ENCODE data around the gene GMPR. TPM values are rescaled to one million over a fixed set of nuclear protein-coding genes. Genes with fewer than 3 reads are reported as not detected.

GMPR gene
- total RNA-seq, 3 donors from 2014 or later: 2.0 to 9.2 (median 3.9) TPM

- no peak for DNase-seq
- intact Hi-C loops (cut with DNase I, micrococcal nuclease): no loop called here
Observed at GRCh38 chr6:16272201-16272600, 33.8 kb downstream of the GMPR start.

GRCh38 chr6:16273256-16273655 lies 34.9 kb downstream of the GMPR start:
- Histone ChIP-seq H3K9me3 (no peaks in the 10 kb centered on the region), H3K4me3 (no peak overlapping the region), H3K36me3 (ENCODE audit: low read depth) (no peaks in the 10 kb centered on the region), H3K4me1 (ENCODE audit: low read depth) (no peaks in the 10 kb centered on the region)
- DNase-seq (no peak), ATAC-seq (no peak)
- intact Hi-C loops (cut with DNase I, micrococcal nuclease): no loop called here
- TF ChIP-seq CTCF (IDR thresholded peaks at IDR 0.05): no peak

More at GRCh38 chr6:16272201-16272600, 33.8 kb downstream of the GMPR start:
- Histone ChIP-seq H3K4me1 (ENCODE audit: low read depth) (no peaks in the 10 kb centered on the region), H3K9me3 (no peaks in the 10 kb centered on the region), H3K36me3 (ENCODE audit: low read depth) (no peaks in the 10 kb centered on the region), H3K4me3 (no peak overlapping the region)
- no peak for TF ChIP-seq CTCF (IDR thresholded peaks at IDR 0.05)
- no peak for ATAC-seq

GRCh38 chr6:16274483-16274882 lies 36.1 kb downstream of the GMPR start:
- Histone ChIP-seq H3K36me3 (ENCODE audit: low read depth) (no peaks in the 10 kb centered on the region), H3K4me1 (ENCODE audit: low read depth) (no peaks in the 10 kb centered on the region), H3K9me3 (no peaks in the 10 kb centered on the region), H3K4me3 (no peak overlapping the region)
- no peak for ATAC-seq
- TF ChIP-seq CTCF (IDR thresholded peaks at IDR 0.05): no peak
- no peak for DNase-seq
- intact Hi-C loops (cut with DNase I, micrococcal nuclease): no loop called here

GRCh38 chr6:16274885-16275589 lies 36.6 kb downstream of the GMPR start:
- ATAC-seq: no peak
- Histone ChIP-seq H3K36me3 (ENCODE audit: low read depth) (no peaks in the 10 kb centered on the region), H3K9me3 (no peaks in the 10 kb centered on the region), H3K4me3 (no peak overlapping the region), H3K4me1 (ENCODE audit: low read depth) (no peaks in the 10 kb centered on the region)
- intact Hi-C loops (cut with DNase I, micrococcal nuclease): no loop called here
- no peak for TF ChIP-seq CTCF (IDR thresholded peaks at IDR 0.05)
- DNase-seq: no peak

GRCh38 chr6:16277101-16277981 lies 39.0 kb downstream of the GMPR start:
- TF ChIP-seq CTCF (IDR thresholded peaks at IDR 0.05): no peak
- Histone ChIP-seq H3K4me1 (ENCODE audit: low read depth) (no peaks in the 10 kb centered on the region), H3K36me3 (ENCODE audit: low read depth) (no peaks in the 10 kb centered on the region), H3K9me3 (no peaks in the 10 kb centered on the region), H3K4me3 (no peak overlapping the region)
- intact Hi-C loops (cut with DNase I, micrococcal nuclease): no loop called here
- ATAC-seq: peak; percentile 91
- peak; percentile 25 to 64 (median 56) for DNase-seq
